ENCODE measurements around the gene PELI2. TPM values are rescaled to one million over a fixed set of nuclear protein-coding genes. Genes with fewer than 3 reads are reported as not detected.

Gene PELI2
- polyA plus RNA-seq, 3 donors: 21.6 to 29.1 (median 26.0) TPM

DNA sequence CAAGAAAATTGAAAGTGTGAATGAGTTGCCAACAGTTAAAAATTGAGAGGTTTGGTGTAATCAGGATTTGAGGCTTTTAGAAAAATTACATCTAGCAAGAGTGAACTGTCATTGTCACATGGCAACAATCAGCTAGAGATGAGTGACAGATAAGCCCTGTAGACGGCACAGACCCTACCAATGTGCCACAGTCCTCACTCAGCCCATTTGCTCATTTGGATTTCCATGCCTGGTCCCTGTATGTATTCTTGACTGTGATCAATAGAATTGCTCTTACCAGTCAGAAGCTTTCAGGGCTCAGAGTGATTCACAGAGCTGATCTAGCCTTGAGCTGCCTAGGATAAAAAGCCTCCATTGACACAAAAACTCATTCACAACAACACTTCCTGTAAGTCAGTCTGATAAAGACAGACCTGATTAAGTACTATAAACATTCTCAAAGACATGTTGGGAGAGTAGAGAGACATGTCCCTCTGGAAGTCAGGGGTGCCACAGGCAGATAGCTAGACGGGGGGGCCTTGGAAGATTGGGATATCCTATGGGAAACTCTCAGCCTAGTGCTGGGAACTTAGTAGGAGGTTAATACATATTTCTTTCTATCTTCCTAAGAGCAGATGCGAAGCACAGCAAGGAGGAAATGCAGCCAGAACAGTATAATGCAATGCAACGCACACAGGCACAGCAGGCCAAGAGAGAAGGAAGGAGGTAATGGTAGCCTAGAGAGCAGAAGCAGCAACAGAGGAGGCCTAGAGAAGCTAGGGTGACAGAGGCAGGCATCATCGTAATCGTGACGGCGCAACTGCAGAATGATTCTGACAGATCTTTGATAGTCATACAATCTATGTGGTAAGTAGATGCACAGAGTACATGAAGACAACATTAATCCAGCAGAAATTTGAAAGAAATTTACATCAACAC lies 2.0 kb upstream of the PELI2 start:
- DNase-seq: no peak

DNA sequence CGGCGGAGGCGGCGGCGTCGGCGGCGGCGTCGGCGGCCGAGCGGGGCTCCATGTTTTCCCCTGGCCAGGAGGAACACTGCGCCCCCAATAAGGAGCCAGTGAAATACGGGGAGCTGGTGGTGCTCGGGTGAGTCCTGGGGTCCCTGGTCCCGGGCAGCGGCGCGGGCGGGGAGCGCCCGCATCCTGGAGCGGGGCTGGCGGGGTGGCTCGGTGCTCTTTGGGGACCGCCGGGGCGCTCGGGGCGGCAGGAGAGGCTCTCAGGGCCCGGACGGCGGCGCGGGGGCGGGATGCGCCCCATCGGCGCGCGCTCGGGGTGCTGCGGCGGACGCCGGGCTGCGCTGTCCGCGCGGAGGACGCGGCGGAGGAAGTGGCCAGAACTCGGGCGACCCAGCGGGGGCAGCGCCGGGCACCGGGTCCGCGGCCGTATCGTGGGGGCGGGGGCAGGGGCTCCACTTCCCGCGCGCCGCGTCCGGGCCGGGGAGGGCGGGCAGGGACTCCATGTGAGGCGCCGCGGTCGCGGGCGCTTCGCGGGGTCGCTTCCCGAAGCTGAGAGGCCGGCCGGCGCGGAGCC lies 485 bp downstream of the PELI2 start:
- DNase-seq: no peak

DNA sequence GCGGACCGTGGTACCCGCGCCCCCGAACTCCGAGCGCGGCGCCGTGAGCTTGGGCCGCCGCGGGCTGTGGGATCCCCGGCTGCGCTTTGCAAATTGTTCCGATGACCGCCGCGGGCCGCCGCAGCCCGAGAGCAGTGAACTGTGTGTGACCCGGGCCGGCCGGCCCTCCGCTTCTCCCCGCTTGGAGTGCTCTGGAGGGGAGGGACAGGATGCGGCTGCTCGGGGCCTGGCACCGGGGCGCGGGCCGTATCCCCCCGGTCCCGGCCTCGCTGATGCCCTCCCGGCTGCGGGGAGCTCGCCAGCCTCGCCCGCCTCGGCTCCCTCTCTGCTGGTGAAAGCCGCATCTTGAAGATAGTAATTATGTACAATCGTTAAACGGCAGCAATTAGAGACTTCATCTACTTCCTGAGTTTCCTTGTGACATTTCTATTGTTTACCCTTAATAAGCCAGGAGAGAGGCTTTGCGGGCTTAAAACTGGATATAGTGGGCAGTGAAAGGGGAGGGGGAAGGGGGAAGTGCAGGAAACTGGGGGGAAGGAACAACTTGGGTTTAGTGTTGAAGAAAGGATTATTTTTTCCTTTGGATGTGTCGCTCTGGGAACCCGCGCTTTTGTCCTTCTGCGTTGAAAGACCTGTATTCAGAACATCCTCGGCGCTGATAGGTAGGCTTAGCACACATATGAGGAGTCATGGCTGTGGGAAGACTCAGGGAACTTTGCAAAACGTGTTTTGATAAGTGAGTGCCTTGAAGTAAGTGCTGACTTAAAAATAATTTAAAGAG lies 1.2 kb downstream of the PELI2 start:
- no peak for DNase-seq

DNA sequence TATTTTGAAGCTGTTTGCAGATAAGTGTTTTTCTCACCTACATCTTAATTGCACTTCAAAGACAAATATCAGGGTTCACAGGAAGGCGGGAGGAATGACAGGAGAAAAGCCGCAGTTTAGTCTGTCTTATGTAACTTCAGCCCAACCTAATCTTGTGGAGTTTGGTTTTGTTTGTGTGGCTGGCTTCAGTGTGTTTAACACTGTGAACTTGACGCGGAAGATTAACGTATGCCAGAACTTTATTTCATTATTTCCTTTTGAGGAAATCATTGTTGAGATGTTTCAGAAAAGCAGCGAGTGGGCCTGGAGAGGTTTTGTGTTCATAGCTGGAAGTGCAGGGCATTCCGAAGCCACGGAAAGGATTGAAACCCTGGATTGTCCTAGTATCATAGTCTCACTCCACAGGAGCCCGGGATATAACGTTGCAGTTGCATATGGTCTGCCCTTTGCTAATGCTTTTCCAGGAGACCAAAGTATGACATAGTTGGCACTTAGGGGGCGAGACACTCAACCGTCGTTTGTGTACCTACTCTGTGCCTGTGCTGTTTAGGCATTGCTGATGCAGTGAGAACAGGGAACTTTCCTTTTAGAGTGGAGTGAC lies 2.0 kb downstream of the PELI2 start:
- no peak for DNase-seq

DNA sequence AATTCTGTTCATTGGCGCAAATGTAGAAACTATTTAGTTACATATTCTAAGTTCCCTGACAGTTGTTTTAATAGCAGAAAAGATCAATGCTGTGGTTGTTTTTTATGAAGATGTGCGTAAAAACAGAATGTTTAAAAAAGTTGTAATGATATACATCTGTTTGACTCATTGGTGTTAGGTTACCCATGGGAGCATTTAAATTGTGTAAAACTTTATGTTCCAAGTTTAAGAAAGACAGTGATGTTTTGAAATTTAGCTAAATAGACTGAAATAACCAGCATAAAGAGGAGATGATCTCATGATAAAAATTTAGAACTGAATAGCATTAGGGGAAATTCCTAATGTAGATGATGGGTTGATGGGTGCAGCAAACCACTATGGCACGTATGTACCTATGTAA lies 3.6 kb downstream of the PELI2 start:
- DNase-seq: no peak

DNA sequence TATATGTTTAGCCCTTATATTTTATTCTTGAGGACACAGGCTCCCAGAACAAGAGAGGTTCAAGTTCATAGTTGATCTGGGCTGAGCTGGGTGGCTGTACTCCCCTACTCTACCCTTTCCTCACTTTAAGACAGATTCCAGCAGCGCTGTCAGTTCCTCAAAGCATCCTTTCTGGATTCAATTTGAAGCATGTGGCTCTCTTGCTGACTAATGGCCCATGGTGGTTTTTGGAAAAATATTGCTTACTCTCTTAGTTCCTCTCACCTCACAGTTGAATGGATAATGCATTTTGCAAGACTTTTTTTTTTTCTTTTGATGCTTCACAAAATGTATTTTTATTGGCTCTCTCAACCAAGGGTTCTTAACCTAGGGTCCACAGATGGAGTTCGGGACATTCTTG lies 4.1 kb downstream of the PELI2 start:
- DNase-seq: no peak

DNA sequence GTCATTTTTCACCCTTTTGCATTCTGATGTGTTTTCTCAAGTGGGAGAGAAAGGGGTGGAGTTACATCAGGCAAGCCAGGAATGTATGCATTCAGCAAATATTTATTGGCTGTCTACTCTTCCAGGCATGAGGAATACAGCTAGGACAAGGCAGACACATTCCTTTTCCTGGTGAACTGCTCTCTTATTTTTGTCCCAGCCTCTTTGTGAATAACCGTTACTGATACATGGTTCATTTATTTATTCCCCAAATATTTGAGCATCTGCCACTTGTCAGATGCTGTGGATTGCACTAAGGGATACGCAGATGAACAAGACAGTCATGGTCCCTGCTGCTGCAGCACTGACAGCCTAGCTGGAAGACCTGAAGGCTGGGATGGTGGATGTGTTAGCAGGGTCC lies 6.1 kb downstream of the PELI2 start:
- no peak for DNase-seq

DNA sequence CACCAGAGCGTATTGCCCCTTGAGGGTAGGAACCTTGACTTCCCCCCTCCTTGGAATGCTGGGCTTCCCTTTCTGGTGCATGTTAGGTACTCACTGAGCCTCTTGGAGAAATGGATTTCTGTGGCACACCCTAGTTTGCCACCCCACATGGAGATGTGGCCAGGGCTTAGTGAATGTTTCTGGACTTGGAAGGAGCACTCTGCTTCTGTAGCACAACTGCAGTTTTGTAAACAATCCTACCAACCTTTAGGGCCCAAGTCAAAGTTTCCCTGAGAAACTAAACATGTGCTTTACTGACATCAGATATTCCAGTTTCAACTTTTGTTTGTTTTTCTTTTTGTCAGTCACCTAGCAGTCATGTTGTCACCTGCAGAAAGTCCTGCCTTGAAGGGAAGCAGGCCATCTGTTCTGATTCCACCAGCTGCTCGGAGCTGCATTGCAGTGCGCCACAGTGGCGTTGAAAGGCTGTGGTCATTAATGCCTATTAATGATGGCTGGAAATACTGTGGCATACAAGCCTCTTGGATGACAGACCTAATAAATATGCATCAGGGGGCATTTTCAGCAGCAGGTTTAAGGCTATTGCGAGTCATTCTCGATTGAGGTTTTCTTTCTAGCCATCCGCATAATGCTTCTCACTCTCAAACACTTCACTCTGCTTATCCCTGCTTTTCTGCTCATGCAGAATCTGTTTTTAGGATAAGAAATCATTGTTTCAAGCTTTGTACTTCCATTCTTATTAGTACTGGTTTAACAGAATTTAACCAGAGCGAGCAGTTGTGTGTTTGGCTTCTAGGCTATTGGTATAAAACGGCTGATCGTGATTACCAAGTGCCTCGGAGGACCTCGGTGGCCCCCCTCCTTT lies 7.8 kb downstream of the PELI2 start:
- DNase-seq: no peak

DNA sequence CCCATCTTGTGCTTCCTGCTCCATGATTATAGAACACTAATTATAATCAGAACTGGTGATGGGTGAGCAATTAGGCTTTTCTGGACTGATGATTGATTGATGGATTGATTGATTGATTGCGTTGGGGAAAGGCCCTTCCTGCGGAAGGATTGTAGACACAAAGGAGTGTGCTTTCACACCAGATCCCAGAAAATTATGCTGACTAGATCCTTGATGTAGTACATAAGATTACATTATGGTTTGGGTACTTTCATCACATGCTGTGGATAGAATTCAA lies 8.4 kb downstream of the PELI2 start:
- no peak for DNase-seq

DNA sequence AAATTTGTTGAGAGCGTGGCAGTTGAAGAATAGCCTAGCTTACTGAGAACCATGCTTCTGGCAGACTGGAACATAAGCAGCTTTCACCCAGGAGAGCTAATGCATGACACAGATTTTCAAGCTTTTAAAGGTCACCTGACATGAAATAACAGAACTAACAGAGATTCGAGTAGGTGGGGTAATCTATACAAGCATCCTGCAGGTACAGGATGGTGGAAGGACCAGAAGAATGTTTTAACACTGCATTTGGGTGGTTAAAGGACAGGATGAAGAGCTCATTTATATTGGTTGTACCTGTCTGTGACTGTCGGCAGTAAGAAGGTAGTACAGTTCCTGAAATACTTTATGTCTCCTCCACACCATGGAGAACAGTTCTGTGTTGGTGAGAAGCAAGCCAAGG lies 8.9 kb downstream of the PELI2 start:
- DNase-seq: no peak

DNA sequence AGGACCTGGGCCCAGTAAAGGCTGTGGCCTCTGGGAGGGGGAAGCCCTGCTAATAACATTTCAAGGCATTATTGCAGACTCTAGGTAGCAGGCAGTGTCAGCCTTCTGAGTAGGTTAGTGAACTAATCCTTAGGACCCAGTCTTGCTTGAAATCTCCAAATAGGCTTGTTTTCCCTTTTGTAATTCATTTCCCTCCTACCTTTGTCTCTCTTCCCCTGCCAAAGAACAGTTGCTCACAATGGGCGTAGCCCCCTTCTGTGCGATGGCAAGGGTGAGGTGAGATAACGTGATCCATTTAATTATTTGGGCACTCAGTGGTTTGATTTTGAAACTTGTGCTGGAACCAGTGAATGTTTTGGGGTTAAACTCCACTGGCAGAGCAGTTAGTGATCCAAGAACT lies 10.9 kb downstream of the PELI2 start:
- no peak for DNase-seq

DNA sequence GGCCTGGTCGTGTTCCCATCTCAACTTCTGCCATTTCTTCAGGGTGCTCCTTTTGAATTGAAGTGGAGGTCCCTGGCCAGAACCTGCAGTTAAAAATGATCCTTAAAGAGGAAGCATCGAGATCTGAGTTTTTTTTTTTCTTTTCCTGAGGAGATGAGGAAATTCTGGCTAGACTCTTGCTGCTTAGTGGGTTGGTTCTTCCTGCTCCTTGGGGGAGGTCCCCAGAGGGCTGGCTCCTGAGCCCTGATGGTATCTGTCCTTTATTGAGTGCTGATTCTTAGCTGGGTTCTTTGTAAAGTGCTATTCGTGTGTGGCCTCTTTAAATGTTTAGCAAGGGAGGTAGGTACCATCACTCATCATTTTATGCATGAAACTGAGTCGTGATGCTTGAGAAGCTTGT lies 11.7 kb downstream of the PELI2 start:
- no peak for DNase-seq

DNA sequence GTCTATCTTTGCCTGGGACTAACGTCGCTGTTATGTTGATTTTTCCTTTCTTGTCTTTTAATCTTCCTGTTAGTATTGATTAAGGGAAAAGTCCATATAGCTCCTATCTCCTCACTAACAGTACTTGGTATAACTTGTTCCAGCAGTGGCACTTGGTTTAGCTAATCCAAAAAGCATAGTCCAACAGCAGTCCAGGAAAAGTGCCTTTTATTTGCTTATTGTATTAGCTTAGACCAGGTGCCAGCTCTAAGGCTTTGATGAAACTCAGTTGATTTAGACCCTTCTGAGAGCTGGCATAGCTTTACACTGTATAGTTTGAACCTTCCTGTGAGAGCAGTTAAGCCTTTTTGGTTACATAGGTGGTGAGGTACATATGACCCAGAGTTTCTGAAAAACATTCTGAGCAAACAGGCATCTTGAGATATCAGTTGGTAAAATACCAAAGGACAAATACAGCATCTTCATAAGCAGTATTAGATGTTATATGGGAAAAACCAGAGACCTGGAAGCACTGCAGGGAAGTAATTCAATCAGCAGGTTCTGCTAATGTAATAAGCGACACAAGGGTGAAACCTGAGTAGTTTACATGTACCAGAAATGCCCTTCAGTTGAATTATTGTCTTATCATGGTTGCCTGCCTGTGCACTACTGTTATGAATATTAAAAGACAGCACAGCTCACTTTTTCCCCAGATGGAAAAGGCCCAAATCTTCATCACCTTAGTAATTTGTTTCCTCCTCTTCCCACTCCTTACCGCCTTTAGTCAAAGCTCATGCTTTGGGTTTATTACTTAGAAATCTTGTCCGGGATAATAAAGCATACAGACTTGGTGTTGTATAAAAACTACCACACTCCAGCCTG lies 13.0 kb downstream of the PELI2 start:
- DNase-seq: no peak

DNA sequence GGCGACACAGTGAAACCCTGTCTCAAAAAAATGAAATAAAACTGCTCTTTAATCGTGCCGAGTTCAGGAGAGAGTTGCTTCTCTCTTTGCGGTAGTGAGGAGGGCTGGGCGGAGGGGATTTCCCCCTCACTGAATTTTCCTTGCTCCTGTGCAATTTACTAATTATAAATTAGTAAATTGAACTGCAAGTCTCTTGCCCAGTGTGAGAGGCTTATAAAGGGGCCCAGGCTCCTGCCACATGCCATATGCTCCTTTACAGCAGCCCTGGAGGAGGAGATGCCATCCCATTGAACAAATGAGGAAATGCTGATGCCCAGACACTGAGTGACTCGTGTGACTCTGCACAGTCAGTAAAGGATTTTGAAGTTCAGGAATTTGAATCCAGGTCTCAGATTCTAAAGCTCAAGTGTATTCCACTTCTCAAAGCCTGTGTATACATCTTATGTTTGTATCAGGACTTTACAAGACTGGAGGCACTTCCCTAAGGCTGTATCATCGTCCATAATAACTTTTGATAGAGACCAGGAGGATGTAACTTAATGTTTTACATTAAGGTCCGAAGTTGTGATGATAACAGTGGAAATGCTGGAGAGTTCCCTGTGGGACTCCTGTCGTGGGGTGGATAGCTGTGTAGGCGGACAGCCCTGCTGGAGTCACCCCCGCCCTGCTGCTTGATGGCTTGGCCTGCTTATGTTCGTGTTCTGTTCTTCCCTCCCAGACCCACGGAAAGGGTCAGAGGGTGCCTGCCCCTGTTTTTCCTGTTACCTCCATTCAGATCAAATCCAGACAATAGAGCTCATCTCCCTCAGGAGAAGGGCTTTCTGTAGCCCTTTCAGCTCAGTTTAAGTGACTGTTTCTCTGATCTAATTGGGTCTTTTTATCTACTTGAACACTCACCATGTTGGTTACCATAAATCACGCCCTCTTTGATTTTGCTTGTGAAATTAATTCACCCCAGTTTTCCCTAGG lies 13.9 kb downstream of the PELI2 start:
- no peak for DNase-seq

DNA sequence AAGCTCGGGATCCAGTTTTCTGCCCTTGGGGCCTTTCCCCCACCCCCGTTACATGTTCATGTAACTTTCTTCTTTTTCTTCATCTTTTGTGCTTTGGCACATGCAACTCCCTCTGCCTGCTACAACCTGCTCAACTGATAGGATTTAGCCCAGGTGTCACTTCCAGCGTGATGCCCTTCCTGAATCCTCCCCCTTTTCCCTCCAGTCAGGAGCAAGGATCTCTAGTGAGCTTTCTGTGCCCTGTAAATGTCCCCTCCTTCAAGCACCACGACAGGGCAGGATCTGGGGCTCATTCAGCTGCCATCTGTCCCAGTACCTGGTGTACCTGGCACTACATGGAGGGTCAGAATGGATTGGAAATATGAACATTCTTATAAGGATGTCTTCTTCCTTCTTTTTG lies 15.3 kb downstream of the PELI2 start:
- DNase-seq: no peak

DNA sequence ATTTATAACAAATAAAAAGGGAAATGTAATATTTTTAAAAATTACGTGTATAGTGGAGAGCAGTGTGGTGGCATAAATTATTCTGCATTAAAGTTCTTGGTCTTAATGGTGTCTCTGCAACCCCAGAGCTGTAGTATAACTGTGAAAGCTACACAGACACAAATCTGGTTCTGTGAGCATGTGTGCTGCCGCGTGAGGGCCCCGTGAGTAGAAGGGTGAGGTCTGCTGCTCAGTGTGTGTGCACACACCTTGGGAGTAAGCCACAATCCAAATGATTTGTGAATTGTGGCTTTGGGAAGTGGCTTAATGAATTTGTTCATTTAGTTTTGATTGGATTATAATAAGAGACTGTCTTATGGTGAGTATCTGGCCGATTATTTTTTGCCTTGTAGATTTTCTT lies 16.8 kb downstream of the PELI2 start:
- no peak for DNase-seq

DNA sequence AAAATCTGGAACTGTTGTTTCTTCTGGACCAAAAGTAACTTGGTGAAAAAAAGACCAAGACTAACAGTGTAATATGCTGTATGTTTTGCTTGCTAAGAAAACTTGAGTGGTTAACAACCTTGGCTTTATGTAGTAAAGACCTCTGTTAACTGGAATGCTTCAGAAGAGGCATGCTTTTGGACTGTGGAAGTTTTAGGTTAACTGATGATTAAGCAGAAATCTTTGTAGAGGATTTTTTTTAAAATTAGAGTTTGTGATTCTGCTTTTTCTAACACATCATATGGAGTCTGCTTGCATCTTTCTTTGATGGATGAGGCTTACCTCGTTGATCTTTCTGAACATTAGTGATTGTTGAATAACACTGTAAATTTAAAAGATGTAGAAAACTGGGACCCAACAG lies 17.5 kb downstream of the PELI2 start:
- no peak for DNase-seq

DNA sequence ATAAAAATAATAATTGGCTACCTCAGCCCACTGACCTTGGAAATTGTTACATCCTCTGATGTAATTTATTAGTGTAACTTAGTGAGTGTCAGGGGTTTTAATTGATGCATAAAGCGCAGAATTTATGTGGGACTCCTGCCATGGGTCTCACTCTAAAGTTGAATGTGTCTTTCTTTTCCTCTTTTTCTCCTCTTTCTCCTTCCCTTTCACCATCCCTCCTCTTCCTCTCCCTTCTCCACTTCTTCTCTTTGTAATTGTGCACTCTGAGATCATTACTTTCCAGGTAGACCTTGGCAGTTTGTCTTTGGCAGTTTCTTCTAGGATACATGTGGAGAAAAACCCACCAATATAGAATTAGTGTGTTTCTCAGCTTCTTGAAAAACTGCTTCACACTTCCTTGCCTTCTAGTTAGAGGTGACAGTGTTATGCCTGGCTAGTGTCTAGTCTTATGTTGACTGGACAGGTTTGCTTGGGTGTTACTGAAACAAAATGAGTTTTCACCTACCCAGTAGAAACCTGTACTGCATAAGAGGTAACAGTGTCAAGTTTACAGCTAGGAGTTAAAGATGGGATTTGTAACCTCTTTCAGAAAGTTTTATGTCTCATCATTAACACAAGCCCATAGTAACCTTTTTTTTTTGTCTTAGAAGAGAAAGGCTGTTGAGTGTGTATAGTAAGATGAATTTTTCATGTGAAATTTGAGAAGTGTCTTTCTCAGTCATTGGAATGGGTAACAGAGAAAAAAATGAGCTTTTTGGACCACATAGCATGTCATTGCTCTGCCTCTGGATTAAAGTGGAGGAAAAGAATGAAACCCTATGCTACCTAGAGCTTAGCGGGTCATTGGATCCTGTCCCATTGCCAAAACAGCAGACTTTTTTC lies 18.6 kb downstream of the PELI2 start:
- no peak for DNase-seq

DNA sequence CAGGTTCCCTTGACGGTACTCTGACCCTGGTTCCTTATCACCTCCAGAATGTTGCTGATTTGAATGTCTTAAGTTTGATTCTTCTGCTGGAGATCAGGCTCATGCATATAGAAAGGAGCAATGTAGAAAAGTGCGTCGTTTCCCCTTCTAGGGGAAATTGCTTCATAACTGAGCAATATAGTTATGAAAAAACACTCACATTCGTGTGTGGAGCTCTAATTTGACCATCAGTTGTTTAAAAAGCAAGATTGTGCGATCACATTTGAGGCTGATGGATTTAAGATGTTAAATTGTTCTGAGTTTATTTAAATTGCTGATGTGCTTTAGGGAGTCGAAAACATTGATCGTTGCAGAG lies 19.2 kb downstream of the PELI2 start:
- no peak for DNase-seq
